Measurements from ENCODE around the gene IGF2BP3.
A peak's percentile ranks its signal among the peaks of the same experiment; 100 is the strongest.
"Not testable (repeated sequence)": the region's sequence is repeated elsewhere in the genome, so short reads cannot be mapped to it uniquely, and the experiment has no call there.

IGF2BP3 gene

GRCh38 chr7:23332910-23333612, 137.2 kb downstream of the IGF2BP3 start:
- H3K4me3 ChIP-seq (ENCODE audit: low read length) = no peak overlapping the region
- no peak for TF ChIP-seq CTCF (IDR thresholded peaks at IDR 0.05; ENCODE audit: insufficient read depth, low read depth, low read length, missing control alignments)
- peak; percentile 28 for DNase-seq (ENCODE audit: low read depth)

GRCh38 chr7:23332193-23332592, 138.1 kb downstream of the IGF2BP3 start:
- no peak for DNase-seq (ENCODE audit: low read depth)
- no peak for TF ChIP-seq CTCF (IDR thresholded peaks at IDR 0.05; ENCODE audit: insufficient read depth, low read depth, low read length, missing control alignments)
- no peak overlapping the region for H3K4me3 ChIP-seq (ENCODE audit: low read length)

GRCh38 chr7:23331132-23331531, 139.2 kb downstream of the IGF2BP3 start:
- H3K4me3 ChIP-seq (ENCODE audit: low read length) = no peak overlapping the region
- no peak for DNase-seq (ENCODE audit: low read depth)
- no peak for TF ChIP-seq CTCF (IDR thresholded peaks at IDR 0.05; ENCODE audit: insufficient read depth, low read depth, low read length, missing control alignments)

GRCh38 chr7:23315366-23315765, 154.9 kb downstream of the IGF2BP3 start:
- H3K4me3 ChIP-seq (ENCODE audit: low read length) = no peak overlapping the region
- TF ChIP-seq CTCF (IDR thresholded peaks at IDR 0.05; ENCODE audit: insufficient read depth, low read depth, low read length, missing control alignments) = no peak
- peak; percentile 71 for DNase-seq (ENCODE audit: low read depth)

GRCh38 chr7:23312141-23312540, 158.2 kb downstream of the IGF2BP3 start:
- not testable (repeated sequence) for H3K4me3 ChIP-seq (ENCODE audit: low read length); DNase-seq (ENCODE audit: low read depth)

- DNase-seq (ENCODE audit: low read depth) = no peak
- H3K4me3 ChIP-seq (ENCODE audit: low read length) = no peak overlapping the region
- no peak for TF ChIP-seq CTCF (IDR thresholded peaks at IDR 0.05; ENCODE audit: insufficient read depth, low read depth, low read length, missing control alignments)
Observed at GRCh38 chr7:23308754-23309153, 161.5 kb downstream of the IGF2BP3 start.

- TF ChIP-seq CTCF (IDR thresholded peaks at IDR 0.05; ENCODE audit: insufficient read depth, low read depth, low read length, missing control alignments) = no peak
- DNase-seq (ENCODE audit: low read depth) = no peak
- no peak overlapping the region for H3K4me3 ChIP-seq (ENCODE audit: low read length)
Observed at GRCh38 chr7:23306936-23307521, 163.3 kb downstream of the IGF2BP3 start.

All from epithelial cell of esophagus (primary cell).